Esophagus squamous epithelium (tissue), 5 donors: ENCODE data around the gene TIAM2. TPM values are rescaled to one million over a fixed set of nuclear protein-coding genes. Genes with fewer than 3 reads are reported as not detected.

Experiments used
- DNase-seq: peaks from one replicate; lab custom pipeline; 2025; lab: John Stamatoyannopoulos, UW
- H3K27ac ChIP-seq, 4 donors: fragments of 200-600 bp; sonication (generic); one replicate each; pipeline ENCODE4 v1.5.1; 2016 to 2019; ENCODE audit warnings: mild to moderate bottlenecking in 1 of 4
- H3K27me3 ChIP-seq, 4 donors: fragments of 200-600 bp; sonication (generic); 1 replicate in 3 of 4; 2 replicates in 1 of 4; pipeline versions ENCODE4 v1.5.1 to v1.6.0; 2017 to 2021; ENCODE audit warnings: antibody characterized with exemption in 1 of 4
- H3K36me3 ChIP-seq, 3 donors: fragments of 200-600 bp; sonication (generic); one replicate each; pipeline ENCODE4 v1.5.1; 2016 to 2019
- H3K4me1 ChIP-seq, 3 donors: fragments of 200-600 bp; sonication (generic); one replicate each; pipeline ENCODE4 v1.5.1; 2017 to 2019
- H3K4me3 ChIP-seq, 4 donors: fragments of 200-600 bp; sonication (generic); 1 replicate in 3 of 4; 2 replicates in 1 of 4; pipeline ENCODE4 v1.5.1; 2016 to 2019; ENCODE audit warnings: mild to moderate bottlenecking in 2 of 4, moderate library complexity in 1 of 4
- H3K9me3 ChIP-seq, 3 donors: fragments of 200-600 bp; sonication (generic); one replicate each; pipeline ENCODE4 v1.5.1; 2016 to 2019
- POLR2A ChIP-seq, 4 donors: fragments of 450-650 bp; IDR thresholded peaks; one replicate each; pipeline ENCODE4 v1.6.1; 2017; ENCODE audit warnings: antibody characterized with exemption in 4 of 4, mild to moderate bottlenecking in 4 of 4, moderate library complexity in 3 of 4
- WGBS, 2 donors: methylation state at CpG; one replicate each; pipeline ENCODE4 v1.1.5; 2018; 5-methylcytosine and 5-hydroxymethylcytosine counted together
- intact Hi-C: fragments of 100-400 bp; cut with DNase I; formaldehyde crosslinking; loops from one replicate; pipeline ENCODE4 v1.15.0; 2022
- total RNA-seq, 4 donors: library from RNA; depleted of rRNA; stranded (reverse); fragments of >200 nt; gene quantifications; one replicate each; pipeline ENCODE4 v1.1.0, GENCODE V29; 2016
- TF ChIP-seq, protein P1 (sequence below), 6 experiments: fragments of 450-650 bp in 4 of 6; fragments of 200-600 bp in 2 of 6; sonication (generic) in 2 of 6; IDR thresholded peaks; one replicate each; pipeline ENCODE4 v1.5.1; 2016 to 2019; ENCODE audit warnings: antibody characterized with exemption in 6 of 6, mild to moderate bottlenecking in 4 of 6, moderate library complexity in 4 of 6
- donor health status: DM: yes; HTN: yes; CAD: no.

The TIAM2 gene
- total RNA-seq, 4 donors from 2014 or later: 2.3 to 10.3 (median 5.6) TPM

DNA sequence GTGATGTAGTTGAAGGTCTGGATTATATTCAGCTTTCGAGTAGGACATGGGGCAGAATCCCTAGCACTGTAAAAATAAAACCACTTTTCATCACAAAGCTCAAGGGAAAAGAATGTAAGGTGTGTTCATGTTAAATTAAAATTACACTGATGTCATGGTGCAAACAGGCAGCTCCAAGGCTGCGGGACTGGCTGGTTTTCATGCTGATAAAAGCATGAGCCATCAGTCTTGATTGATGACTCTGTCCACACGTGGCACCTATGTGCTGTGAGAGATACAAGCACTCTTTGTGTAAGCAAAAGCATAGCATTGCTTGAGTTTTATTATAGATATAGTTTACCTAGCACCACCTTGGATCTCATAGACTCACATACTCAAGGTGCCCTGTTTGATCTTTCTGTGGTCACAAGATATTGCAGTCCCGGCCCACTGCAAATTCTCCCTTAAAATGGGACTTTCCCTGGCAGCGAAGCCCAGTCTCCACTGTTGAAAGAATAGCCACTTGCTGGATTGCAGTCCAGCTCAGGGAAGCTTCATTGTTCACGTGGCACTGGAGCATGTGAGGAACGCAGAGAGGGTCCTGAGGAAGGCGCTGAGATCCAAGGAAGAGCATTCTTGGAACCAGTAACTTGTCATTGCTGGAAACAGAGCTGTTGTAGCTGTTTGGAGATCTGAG lies 90.6 kb downstream of the TIAM2 start:
- TF ChIP-seq POLR2A (IDR thresholded peaks at IDR 0.05): no peak
- TF ChIP-seq, protein P1, sequence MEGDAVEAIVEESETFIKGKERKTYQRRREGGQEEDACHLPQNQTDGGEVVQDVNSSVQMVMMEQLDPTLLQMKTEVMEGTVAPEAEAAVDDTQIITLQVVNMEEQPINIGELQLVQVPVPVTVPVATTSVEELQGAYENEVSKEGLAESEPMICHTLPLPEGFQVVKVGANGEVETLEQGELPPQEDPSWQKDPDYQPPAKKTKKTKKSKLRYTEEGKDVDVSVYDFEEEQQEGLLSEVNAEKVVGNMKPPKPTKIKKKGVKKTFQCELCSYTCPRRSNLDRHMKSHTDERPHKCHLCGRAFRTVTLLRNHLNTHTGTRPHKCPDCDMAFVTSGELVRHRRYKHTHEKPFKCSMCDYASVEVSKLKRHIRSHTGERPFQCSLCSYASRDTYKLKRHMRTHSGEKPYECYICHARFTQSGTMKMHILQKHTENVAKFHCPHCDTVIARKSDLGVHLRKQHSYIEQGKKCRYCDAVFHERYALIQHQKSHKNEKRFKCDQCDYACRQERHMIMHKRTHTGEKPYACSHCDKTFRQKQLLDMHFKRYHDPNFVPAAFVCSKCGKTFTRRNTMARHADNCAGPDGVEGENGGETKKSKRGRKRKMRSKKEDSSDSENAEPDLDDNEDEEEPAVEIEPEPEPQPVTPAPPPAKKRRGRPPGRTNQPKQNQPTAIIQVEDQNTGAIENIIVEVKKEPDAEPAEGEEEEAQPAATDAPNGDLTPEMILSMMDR (IDR thresholded peaks at IDR 0.05): no peak
- intact Hi-C loops: no loop called here

DNA sequence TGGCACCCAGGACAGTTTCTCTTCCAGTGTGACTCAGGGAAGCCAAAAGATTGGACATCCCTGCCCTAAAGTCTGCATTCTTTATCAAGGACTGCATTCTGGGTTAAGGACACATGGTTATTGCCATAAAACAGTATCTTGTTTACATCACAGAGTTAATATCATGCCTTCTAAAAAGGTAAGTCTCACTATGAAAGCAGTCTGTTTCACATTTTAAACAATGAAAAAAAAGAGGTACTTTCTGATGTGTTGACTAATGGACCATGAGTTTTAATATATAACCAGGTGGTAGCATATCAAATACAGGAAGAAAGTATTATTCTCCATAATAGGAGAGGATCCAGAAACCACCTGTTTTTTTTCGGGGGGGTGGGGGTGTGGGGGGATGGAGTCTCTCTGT lies 93.7 kb downstream of the TIAM2 start:
- no peak overlapping the region for H3K27ac ChIP-seq
- intact Hi-C loops: no loop called here
- peaks cover 0 to 7% (median 0%) of the 10 kb centered on the region in 3 donors for H3K4me1 ChIP-seq
- no peaks in the 10 kb centered on the region for H3K27me3 ChIP-seq
- H3K36me3 ChIP-seq: no peaks in the 10 kb centered on the region
- no peaks in the 10 kb centered on the region for H3K9me3 ChIP-seq
- WGBS, 2 donors: 89% methylated on average over 1 of the region's 1 CpG; no CpG with 5 or more reads in 1 of the 2 donors
- H3K4me3 ChIP-seq: no peak overlapping the region
- DNase-seq: no peak
- TF ChIP-seq, protein P1 (IDR thresholded peaks at IDR 0.05): no peak
- no peak for TF ChIP-seq POLR2A (IDR thresholded peaks at IDR 0.05)

More for the DNA sequence above, 90.6 kb downstream of the TIAM2 start:
- H3K9me3 ChIP-seq: no peaks in the 10 kb centered on the region
- no peaks in the 10 kb centered on the region for H3K27me3 ChIP-seq
- 65 to 70% methylated on average over 7 of the region's 8 CpGs for WGBS, 2 donors
- H3K27ac ChIP-seq: no peak overlapping the region
- H3K4me3 ChIP-seq: no peak overlapping the region
- DNase-seq: no peak
- H3K4me1 ChIP-seq: peaks cover 0 to 7% (median 0%) of the 10 kb centered on the region in 3 donors
- no peaks in the 10 kb centered on the region for H3K36me3 ChIP-seq

DNA sequence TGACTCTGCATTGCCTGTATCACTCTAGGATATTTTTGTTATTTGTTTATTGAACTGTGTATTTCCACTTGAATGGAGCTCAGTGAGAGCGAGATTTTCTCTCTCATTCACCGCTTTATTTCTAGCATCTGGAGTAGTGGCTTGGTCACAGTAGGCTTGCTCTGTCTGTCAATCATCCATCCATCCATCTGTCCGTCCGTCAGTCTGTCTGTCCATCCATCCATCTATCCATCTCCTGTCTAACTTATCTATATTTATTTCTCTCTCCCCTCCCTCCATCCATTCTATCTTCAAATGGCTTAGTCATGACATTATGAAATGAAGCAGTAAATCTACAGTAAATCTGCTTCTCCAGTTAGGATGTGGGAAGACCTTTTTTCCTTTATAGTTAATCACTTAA lies 94.6 kb downstream of the TIAM2 start:
- Histone ChIP-seq H3K4me1 (peaks cover 0 to 7% (median 0%) of the 10 kb centered on the region in 3 donors), H3K27ac (no peak overlapping the region), H3K36me3 (no peaks in the 10 kb centered on the region), H3K4me3 (no peak overlapping the region), H3K27me3 (no peaks in the 10 kb centered on the region), H3K9me3 (no peaks in the 10 kb centered on the region)
- DNase-seq: no peak
- intact Hi-C loops: no loop called here
- WGBS, 2 donors: 88 to 91% methylated on average over 4 of the region's 4 CpGs
- TF ChIP-seq, protein P1 (IDR thresholded peaks at IDR 0.05): no peak
- TF ChIP-seq POLR2A (IDR thresholded peaks at IDR 0.05): no peak

DNA sequence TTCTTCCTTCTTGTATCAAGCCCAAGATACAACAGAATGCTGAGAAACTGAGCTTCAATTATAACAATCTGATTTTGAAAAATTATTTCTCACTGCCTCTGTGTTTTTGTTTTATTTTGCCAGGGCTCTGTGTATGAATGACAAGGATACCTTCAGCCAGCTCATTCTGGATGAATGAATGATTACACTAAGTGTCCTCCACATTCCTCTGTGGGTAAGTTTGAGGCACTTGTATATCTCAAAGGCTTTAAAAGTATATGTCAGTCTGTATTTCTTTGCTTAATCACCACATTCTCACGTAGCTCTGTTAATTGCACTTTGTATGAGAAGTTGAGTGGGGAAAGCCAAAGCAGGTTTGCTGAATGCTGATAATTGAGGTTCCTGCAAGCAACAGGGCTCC lies 95.1 kb downstream of the TIAM2 start:
- intact Hi-C loops: no loop called here
- no peak for DNase-seq
- whole genome bisulfite sequencing, 2 donors: 64% methylated on average over 1 of the region's 1 CpG; no CpG with 5 or more reads in 1 of the 2 donors

DNA sequence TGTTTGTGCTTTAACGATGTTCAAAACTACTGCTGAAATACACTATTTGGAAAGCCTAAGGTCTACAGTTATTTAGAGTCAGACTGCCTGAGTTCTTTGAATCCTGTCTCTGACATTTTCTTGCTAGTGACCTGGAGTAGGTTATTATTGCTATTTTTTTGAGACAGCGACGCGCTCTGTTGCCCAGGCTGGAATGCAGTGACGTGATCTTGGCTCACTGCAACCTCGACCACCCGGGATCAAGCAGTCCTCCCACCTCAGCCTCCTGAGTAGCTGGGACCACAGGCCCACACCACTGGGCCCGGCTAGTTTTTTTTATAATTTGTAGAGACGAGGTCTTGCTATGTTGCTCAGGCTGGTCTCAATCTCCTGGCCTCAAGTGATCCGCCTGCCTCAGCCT lies 96.6 kb downstream of the TIAM2 start:
- Histone ChIP-seq H3K27ac (no peak overlapping the region), H3K27me3 (no peaks in the 10 kb centered on the region), H3K4me1 (no peaks in the 10 kb centered on the region), H3K4me3 (no peak overlapping the region), H3K36me3 (no peaks in the 10 kb centered on the region), H3K9me3 (no peaks in the 10 kb centered on the region)
- no peak for DNase-seq
- WGBS, 2 donors: 90 to 92% methylated on average over 10 of the region's 10 CpGs
- intact Hi-C loops: no loop called here
- no peak for TF ChIP-seq POLR2A (IDR thresholded peaks at IDR 0.05)
- TF ChIP-seq, protein P1 (IDR thresholded peaks at IDR 0.05): no peak

More for the DNA sequence above, 95.1 kb downstream of the TIAM2 start:
- TF ChIP-seq POLR2A (IDR thresholded peaks at IDR 0.05): no peak
- TF ChIP-seq, protein P1 (IDR thresholded peaks at IDR 0.05): no peak
- H3K27ac ChIP-seq: no peak overlapping the region
- no peaks in the 10 kb centered on the region for H3K9me3 ChIP-seq
- peaks cover 0 to 7% (median 0%) of the 10 kb centered on the region in 3 donors for H3K4me1 ChIP-seq
- H3K27me3 ChIP-seq: no peaks in the 10 kb centered on the region
- no peak overlapping the region for H3K4me3 ChIP-seq
- H3K36me3 ChIP-seq: no peaks in the 10 kb centered on the region
